Kidney epithelial cell (primary cell): ENCODE measurements around the gene NUP62CL. TPM values are rescaled to one million over a fixed set of nuclear protein-coding genes. Genes with fewer than 3 reads are reported as not detected.

Source experiments
- DNase-seq: peaks from one replicate; pipeline ENCODE4 v3.0.0-alpha.2; 2010; ENCODE audit warnings: low read depth
- H3K27me3 ChIP-seq: 2 replicates; pipeline ENCODE4 v1.6.0; 2011; ENCODE audit warnings: low read length; ENCODE audit not compliant: control insufficient read depth, insufficient read depth
- H3K36me3 ChIP-seq: 2 replicates; pipeline ENCODE4 v1.5.1; 2011; ENCODE audit warnings: low read length; ENCODE audit not compliant: control insufficient read depth, insufficient read depth
- H3K4me3 ChIP-seq: 2 replicates; pipeline ENCODE4 v1.5.1; 2011; ENCODE audit warnings: low read depth, mild to moderate bottlenecking, control low read depth, low read length
- CTCF ChIP-seq: IDR thresholded peaks from 2 replicates; pipeline ENCODE4 v1.5.1; 2011; ENCODE audit warnings: mild to moderate bottlenecking, moderate library complexity, low read length, control low read depth, inconsistent platforms; ENCODE audit not compliant: insufficient read depth, poor library complexity, severe bottlenecking
- total RNA-seq: library from RNA; depleted of rRNA; stranded (reverse); fragments of >200 nt; gene quantifications from 2 replicates; pipeline ENCODE4 v1.2.3, GENCODE V29; 2015

Gene NUP62CL
- 1.6 and 1.8 TPM in 2 replicates for total RNA-seq

GRCh38 chrX:107205770-107206696 is at the start of gene NUP62CL, which contains the start of gene DNAAF6:
NUP62CL (minus strand) TSS chrX:107206433; CDS start chrX:107175146, 31,287 bp downstream.
DNAAF6 (plus strand) TSS chrX:107206611; CDS start chrX:107212876, 6,265 bp downstream.
- no peak for DNase-seq
- peak within 1 kb of the TSS; percentile 43 for H3K4me3 ChIP-seq
- TF ChIP-seq CTCF = no peak

GRCh38 chrX:107228486-107228819 is 22.2 kb upstream of the NUP62CL start:
- Histone ChIP-seq H3K27me3 (no peaks in the 10 kb centered on the region), H3K4me3 (no peak overlapping the region), H3K36me3 (no peaks in the 10 kb centered on the region)
- DNase-seq = no peak
- TF ChIP-seq CTCF = no peak

More at GRCh38 chrX:107205770-107206696, at the start of gene NUP62CL, which contains the start of gene DNAAF6:
- Histone ChIP-seq H3K36me3 (no peaks in the 10 kb centered on the region), H3K27me3 (no peaks in the 10 kb centered on the region)

- no peak for TF ChIP-seq CTCF
- no peak for DNase-seq
- no peak overlapping the region for H3K4me3 ChIP-seq
- no peaks in the 10 kb centered on the region for H3K36me3 ChIP-seq
- H3K27me3 ChIP-seq = no peaks in the 10 kb centered on the region
Measured at GRCh38 chrX:107227780-107228485, 21.7 kb upstream of the NUP62CL start.

GRCh38 chrX:107226757-107227156 is 20.5 kb upstream of the NUP62CL start:
- no peak for TF ChIP-seq CTCF
- no peaks in the 10 kb centered on the region for H3K27me3 ChIP-seq
- no peak for DNase-seq
- H3K36me3 ChIP-seq = no peaks in the 10 kb centered on the region
- no peak overlapping the region for H3K4me3 ChIP-seq

- Histone ChIP-seq H3K27me3 (no peaks in the 10 kb centered on the region), H3K4me3 (no peak overlapping the region), H3K36me3 (no peaks in the 10 kb centered on the region)
- TF ChIP-seq CTCF = no peak
- DNase-seq = no peak
Measured at GRCh38 chrX:107213477-107213876, 7.2 kb upstream of the NUP62CL start.
